ENCODE results near the gene RIPOR2. TPM values are rescaled to one million over a fixed set of nuclear protein-coding genes. Genes with fewer than 3 reads are reported as not detected.
A peak's percentile ranks its signal among the peaks of the same experiment; 100 is the strongest.

Gene RIPOR2
- total and polyA plus RNA-seq, 2 of the 13 experiments (the other 11 are each of a cell fraction or from before 2014, with no cell fraction given), result 0.02 to 0.05 TPM

DNA sequence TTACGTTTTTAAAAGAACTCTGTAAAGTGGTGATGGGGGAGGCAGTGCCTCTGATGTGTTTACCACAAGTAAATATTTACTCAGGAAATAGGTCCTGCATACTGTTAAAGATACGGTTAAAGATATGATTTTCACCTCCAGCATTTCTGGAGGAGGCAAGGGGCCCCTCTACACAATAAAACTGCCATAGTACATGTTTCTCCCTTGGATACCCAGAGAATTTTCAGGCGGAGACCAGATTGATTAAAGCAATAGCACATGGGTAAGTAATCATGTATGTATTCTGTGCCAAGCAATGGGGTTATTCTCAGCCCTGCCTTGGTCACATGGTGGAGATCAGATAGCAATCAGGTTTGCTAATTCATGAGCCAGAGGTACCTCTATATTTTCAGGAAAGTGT is 9.6 kb downstream of the RIPOR2 start (continued):
- TF ChIP-seq HMG20A (CRISPR knock-in tag; IDR thresholded peaks at IDR 0.05; ENCODE audit: borderline replicate concordance) (peak; percentile 63; the same call in 1 of the 2 replicates), GATAD2A (CRISPR knock-in tag; IDR thresholded peaks at IDR 0.05) (peak; percentile 47), FOXA3 (CRISPR knock-in tag; IDR thresholded peaks at IDR 0.05) (peak; percentile 86), ZBTB7A (CRISPR knock-in tag; IDR thresholded peaks at IDR 0.05) (no peak), RFX5 (IDR thresholded peaks at IDR 0.05; ENCODE audit: low read depth, low read length) (no peak), SOX6 (IDR thresholded peaks at IDR 0.05) (no peak), SOX6 (CRISPR knock-in tag; IDR thresholded peaks at IDR 0.05) (peak; percentile 41; the same call in 1 of the 2 replicates), FOXA1 (IDR thresholded peaks at IDR 0.05) (no peak), FOXA1 (CRISPR knock-in tag; IDR thresholded peaks at IDR 0.05) (peak; percentile 38; the same call in 1 of the 2 replicates), EP300 (IDR thresholded peaks at IDR 0.05; ENCODE audit: low read depth in 2 of 2, low read length in 2 of 2) (0 out of 4 replicates have a peak, but pooled peaks of 1 of the 2 experiments have one; percentile 32), EP300 (CRISPR knock-in tag; IDR thresholded peaks at IDR 0.05; ENCODE audit: borderline replicate concordance) (no peak), RARA (CRISPR knock-in tag; IDR thresholded peaks at IDR 0.05) (no peak)
- TF ChIP-seq, protein P1, sequence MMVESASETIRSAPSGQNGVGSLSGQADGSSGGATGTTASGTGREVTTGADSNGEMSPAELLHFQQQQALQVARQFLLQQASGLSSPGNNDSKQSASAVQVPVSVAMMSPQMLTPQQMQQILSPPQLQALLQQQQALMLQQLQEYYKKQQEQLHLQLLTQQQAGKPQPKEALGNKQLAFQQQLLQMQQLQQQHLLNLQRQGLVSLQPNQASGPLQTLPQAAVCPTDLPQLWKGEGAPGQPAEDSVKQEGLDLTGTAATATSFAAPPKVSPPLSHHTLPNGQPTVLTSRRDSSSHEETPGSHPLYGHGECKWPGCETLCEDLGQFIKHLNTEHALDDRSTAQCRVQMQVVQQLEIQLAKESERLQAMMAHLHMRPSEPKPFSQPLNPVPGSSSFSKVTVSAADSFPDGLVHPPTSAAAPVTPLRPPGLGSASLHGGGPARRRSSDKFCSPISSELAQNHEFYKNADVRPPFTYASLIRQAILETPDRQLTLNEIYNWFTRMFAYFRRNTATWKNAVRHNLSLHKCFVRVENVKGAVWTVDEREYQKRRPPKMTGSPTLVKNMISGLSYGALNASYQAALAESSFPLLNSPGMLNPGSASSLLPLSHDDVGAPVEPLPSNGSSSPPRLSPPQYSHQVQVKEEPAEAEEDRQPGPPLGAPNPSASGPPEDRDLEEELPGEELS (CRISPR knock-in tag; IDR thresholded peaks at IDR 0.05), result peak; percentile 65

DNA sequence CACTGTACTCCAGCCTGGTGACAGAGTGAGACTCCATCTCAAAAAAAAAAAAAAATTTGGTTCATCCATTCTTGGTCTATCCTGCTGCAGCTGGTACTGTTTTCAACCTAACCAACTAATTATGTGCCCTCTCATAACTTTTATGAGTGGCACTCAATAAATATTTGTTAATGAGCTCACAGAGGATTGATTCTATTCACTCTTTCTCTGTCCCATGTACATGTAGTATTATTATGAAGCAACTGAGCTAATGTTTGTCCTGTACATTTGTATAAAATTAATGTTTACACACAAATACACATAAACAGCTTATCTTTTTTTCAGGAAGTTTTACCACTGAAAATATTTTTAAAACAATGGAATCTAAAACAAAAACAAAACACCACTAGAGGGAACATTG is 10.1 kb downstream of the RIPOR2 start:
- intact Hi-C loops (cut with micrococcal nuclease; ENCODE audit: unreplicated experiment), result no loop called here
- POLR2A ChIA-PET, result interaction anchor here (1.0 kb wide), 1 partner anchor 431 kb away, joined by 3 read pairs; the partner anchor contains the start of gene ALDH5A1
- no peaks in the 10 kb centered on the region for H3K79me2 ChIP-seq (ENCODE audit: insufficient read depth, low read length)
- H3K27me3 ChIP-seq (ENCODE audit: control insufficient read depth in 1 of 2, insufficient read depth in 2 of 2, low read length in 2 of 2), result 0 out of 5 replicates have a peak, but pooled peaks cover 0 to 2% of the 10 kb centered on the region in 2 experiments
- no peak overlapping the region for H2AFZ ChIP-seq (ENCODE audit: low read length)
- H3K27ac ChIP-seq (ENCODE audit: extremely low read length, insufficient read depth, low read length), result no peak overlapping the region
- FAIRE-seq (no peak), DNase-seq (ENCODE audit: low spot score) (no peak), ATAC-seq (no peak)
- no peaks in the 10 kb centered on the region for H4K20me1 ChIP-seq (ENCODE audit: insufficient read depth, low read length)
- in situ Hi-C loops (cut with HindIII; ENCODE audit: extremely low pct_ligation_motif_present, low pct_unique_long_range_greater_than_20kb), result no loop called here
- CTCF ChIA-PET (ENCODE audit: low intra/inter-chr PET ratio, low total read pairs), result no interaction called here
- H3K9ac ChIP-seq (ENCODE audit: insufficient read depth, low read depth, low read length), result no peak overlapping the region
- BruUV-seq (replicated peaks), result no TSS peak
- no peak overlapping the region for H3K4me2 ChIP-seq (ENCODE audit: low read depth, low read length)
- H3K4me3 ChIP-seq (replicated peaks in 1 of 3; ENCODE audit: insufficient read depth in 1 of 3, low read depth in 2 of 3, low read length in 3 of 3), result no peak overlapping the region
- TF ChIP-seq, protein P2, sequence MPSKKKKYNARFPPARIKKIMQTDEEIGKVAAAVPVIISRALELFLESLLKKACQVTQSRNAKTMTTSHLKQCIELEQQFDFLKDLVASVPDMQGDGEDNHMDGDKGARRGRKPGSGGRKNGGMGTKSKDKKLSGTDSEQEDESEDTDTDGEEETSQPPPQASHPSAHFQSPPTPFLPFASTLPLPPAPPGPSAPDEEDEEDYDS (CRISPR knock-in tag; IDR thresholded peaks at IDR 0.05), result no peak
- TF ChIP-seq SNRNP70 (IDR thresholded peaks at IDR 0.05; ENCODE audit: low read depth, low read length) (no peak), ZNF354B (CRISPR knock-in tag; IDR thresholded peaks at IDR 0.05) (no peak), ZNF232 (CRISPR knock-in tag; IDR thresholded peaks at IDR 0.05; ENCODE audit: borderline replicate concordance) (no peak), KLF11 (CRISPR knock-in tag; IDR thresholded peaks at IDR 0.05) (no peak), CCDC6 (CRISPR knock-in tag; IDR thresholded peaks at IDR 0.05) (no peak)
- TF ChIP-seq, protein P3, sequence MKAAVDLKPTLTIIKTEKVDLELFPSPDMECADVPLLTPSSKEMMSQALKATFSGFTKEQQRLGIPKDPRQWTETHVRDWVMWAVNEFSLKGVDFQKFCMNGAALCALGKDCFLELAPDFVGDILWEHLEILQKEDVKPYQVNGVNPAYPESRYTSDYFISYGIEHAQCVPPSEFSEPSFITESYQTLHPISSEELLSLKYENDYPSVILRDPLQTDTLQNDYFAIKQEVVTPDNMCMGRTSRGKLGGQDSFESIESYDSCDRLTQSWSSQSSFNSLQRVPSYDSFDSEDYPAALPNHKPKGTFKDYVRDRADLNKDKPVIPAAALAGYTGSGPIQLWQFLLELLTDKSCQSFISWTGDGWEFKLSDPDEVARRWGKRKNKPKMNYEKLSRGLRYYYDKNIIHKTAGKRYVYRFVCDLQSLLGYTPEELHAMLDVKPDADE (CRISPR knock-in tag; IDR thresholded peaks at IDR 0.05), result no peak
- TF ChIP-seq, protein P4, sequence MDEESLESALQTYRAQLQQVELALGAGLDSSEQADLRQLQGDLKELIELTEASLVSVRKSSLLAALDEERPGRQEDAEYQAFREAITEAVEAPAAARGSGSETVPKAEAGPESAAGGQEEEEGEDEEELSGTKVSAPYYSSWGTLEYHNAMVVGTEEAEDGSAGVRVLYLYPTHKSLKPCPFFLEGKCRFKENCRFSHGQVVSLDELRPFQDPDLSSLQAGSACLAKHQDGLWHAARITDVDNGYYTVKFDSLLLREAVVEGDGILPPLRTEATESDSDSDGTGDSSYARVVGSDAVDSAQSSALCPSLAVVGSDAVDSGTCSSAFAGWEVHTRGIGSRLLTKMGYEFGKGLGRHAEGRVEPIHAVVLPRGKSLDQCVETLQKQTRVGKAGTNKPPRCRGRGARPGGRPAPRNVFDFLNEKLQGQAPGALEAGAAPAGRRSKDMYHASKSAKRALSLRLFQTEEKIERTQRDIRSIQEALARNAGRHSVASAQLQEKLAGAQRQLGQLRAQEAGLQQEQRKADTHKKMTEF (CRISPR knock-in tag; IDR thresholded peaks at IDR 0.05), result no peak
- TF ChIP-seq, protein P5, sequence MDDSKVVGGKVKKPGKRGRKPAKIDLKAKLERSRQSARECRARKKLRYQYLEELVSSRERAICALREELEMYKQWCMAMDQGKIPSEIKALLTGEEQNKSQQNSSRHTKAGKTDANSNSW (CRISPR knock-in tag; IDR thresholded peaks at IDR 0.05; ENCODE audit: borderline replicate concordance), result no peak
- H3K4me1 ChIP-seq (ENCODE audit: insufficient read depth, low read length), result peaks cover 13% of the 10 kb centered on the region
- H3K9me3 ChIP-seq (ENCODE audit: low read length), result no peaks in the 10 kb centered on the region
- H3K36me3 ChIP-seq (replicated peaks in 1 of 2; ENCODE audit: control insufficient read depth in 1 of 2, insufficient read depth in 2 of 2, low read length in 2 of 2), result no peaks in the 10 kb centered on the region
